KG1 (cell line): Measurements from ENCODE around the gene HSD3B7.

Experiments used
- DNase-seq: peaks from one replicate; lab custom pipeline; 2025; lab: John Stamatoyannopoulos, UW

The HSD3B7 gene

GRCh38 chr16:30983289-30983889, 1.6 kb upstream of the HSD3B7 start:
- DNase-seq = no peak

- no peak for DNase-seq
Observed at GRCh38 chr16:30983898-30984610, 953 bp upstream of the HSD3B7 start.

- no peak for DNase-seq
Observed at GRCh38 chr16:30985401-30986128, 558 bp downstream of the HSD3B7 start.

- no peak for DNase-seq
Observed at GRCh38 chr16:30986129-30986991, 1.4 kb downstream of the HSD3B7 start.

- DNase-seq = no peak
Observed at GRCh38 chr16:30987581-30988190, 2.7 kb downstream of the HSD3B7 start.

- DNase-seq = no peak
Observed at GRCh38 chr16:30989469-30990047, 4.6 kb downstream of the HSD3B7 start.

GRCh38 chr16:30990105-30990504, 5.1 kb downstream of the HSD3B7 start:
- no peak for DNase-seq

GRCh38 chr16:30991052-30991451, 6.0 kb downstream of the HSD3B7 start:
- DNase-seq = no peak

- DNase-seq = no peak
Observed at GRCh38 chr16:30992276-30992780, 7.3 kb downstream of the HSD3B7 start.

- DNase-seq = no peak
Observed at GRCh38 chr16:30992931-30993816, 8.2 kb downstream of the HSD3B7 start.

GRCh38 chr16:30995927-30996323, 10.9 kb downstream of the HSD3B7 start:
- no peak for DNase-seq

- no peak for DNase-seq
Observed at GRCh38 chr16:30996324-30996984, 11.4 kb downstream of the HSD3B7 start.

- DNase-seq = no peak
Observed at GRCh38 chr16:30996985-30997724, 12.1 kb downstream of the HSD3B7 start.

GRCh38 chr16:30997725-30998711, 13.0 kb downstream of the HSD3B7 start:
- no peak for DNase-seq

GRCh38 chr16:30998852-30999761, 14.1 kb downstream of the HSD3B7 start:
- DNase-seq = no peak

- DNase-seq = no peak
Observed at GRCh38 chr16:31000671-31001382, 15.8 kb downstream of the HSD3B7 start.
